NB4 (cell line): ENCODE measurements around the gene PGGT1B.

Source experiments
- POLR2A ChIP-seq: IDR thresholded peaks from 2 replicates; pipeline ENCODE4 v1.6.1; 2011; ENCODE audit warnings: mild to moderate bottlenecking; ENCODE audit not compliant: insufficient read length; ENCODE audit errors: extremely low read depth
- TF ChIP-seq, protein P1 (sequence below): IDR thresholded peaks from one replicate; pipeline ENCODE4 v1.5.1; 2012; ENCODE audit warnings: low read depth, low read length

GRCh38 chr5:115309751-115310370, 47.2 kb upstream of the PGGT1B start:
- TF ChIP-seq, protein P1, sequence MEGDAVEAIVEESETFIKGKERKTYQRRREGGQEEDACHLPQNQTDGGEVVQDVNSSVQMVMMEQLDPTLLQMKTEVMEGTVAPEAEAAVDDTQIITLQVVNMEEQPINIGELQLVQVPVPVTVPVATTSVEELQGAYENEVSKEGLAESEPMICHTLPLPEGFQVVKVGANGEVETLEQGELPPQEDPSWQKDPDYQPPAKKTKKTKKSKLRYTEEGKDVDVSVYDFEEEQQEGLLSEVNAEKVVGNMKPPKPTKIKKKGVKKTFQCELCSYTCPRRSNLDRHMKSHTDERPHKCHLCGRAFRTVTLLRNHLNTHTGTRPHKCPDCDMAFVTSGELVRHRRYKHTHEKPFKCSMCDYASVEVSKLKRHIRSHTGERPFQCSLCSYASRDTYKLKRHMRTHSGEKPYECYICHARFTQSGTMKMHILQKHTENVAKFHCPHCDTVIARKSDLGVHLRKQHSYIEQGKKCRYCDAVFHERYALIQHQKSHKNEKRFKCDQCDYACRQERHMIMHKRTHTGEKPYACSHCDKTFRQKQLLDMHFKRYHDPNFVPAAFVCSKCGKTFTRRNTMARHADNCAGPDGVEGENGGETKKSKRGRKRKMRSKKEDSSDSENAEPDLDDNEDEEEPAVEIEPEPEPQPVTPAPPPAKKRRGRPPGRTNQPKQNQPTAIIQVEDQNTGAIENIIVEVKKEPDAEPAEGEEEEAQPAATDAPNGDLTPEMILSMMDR: peak; percentile 4
- no peak for TF ChIP-seq POLR2A
